HEK293 (cell line): ENCODE results near the gene TRA2A.
A peak's percentile ranks its signal among the peaks of the same experiment; 100 is the strongest.
"Not testable (repeated sequence)": the region's sequence is repeated elsewhere in the genome, so short reads cannot be mapped to it uniquely, and the experiment has no call there.

Experiments used
- CTCF ChIA-PET: fragments of 350-600 bp; formaldehyde crosslinking; extraction: SDS; loops from one replicate; lab custom pipeline; 2021; ENCODE audit warnings: antibody characterized with exemption; lab: Yijun Ruan, JAX
- POLR2A ChIA-PET: fragments of 300-600 bp; formaldehyde crosslinking; extraction: SDS; loops from one replicate; lab custom pipeline; 2020; ENCODE audit warnings: antibody characterized with exemption, inconsistent platforms; lab: Yijun Ruan, JAX
- H3K27ac ChIP-seq: fragments of 200-500 bp; sonication (Bioruptor generic); 2 replicates; pipeline ENCODE4 v1.5.1; 2014; ENCODE audit warnings: low read depth, low read length, control low read depth, inconsistent platforms; ENCODE audit errors: extremely low read depth
- H3K36me3 ChIP-seq, 2 experiments: fragments of 200-500 bp in 1 of 2; sonication (Bioruptor generic) in 1 of 2; 1 replicate in 1 of 2; 2 replicates in 1 of 2; pipeline ENCODE4 v1.5.1; 2014 to 2017; ENCODE audit warnings: inconsistent platforms in 2 of 2, low read length in 2 of 2; ENCODE audit not compliant: control insufficient read depth in 2 of 2, insufficient read depth in 1 of 2
- H3K4me1 ChIP-seq: fragments of 200-500 bp; sonication (Bioruptor generic); 2 replicates; pipeline ENCODE4 v1.5.1; 2014; ENCODE audit warnings: mild to moderate bottlenecking, low read length, inconsistent platforms; ENCODE audit not compliant: control insufficient read depth, insufficient read depth
- H3K4me3 ChIP-seq: 2 replicates; pipeline ENCODE4 v1.5.1; 2011; ENCODE audit warnings: low read depth, mild to moderate bottlenecking, control low read depth, low read length, moderate library complexity
- H3K9me3 ChIP-seq: fragments of 200-500 bp; sonication (Bioruptor generic); 2 replicates; pipeline ENCODE4 v1.5.1; 2014; ENCODE audit warnings: low read depth, low read length, inconsistent platforms; ENCODE audit not compliant: control insufficient read depth, insufficient read depth
- KLF7 ChIP-seq: fragments of 450-650 bp; formaldehyde crosslinking; IDR thresholded peaks from 2 replicates; pipeline ENCODE4 v1.5.1; 2016; ENCODE audit warnings: missing biosample characterization, missing genetic modification characterization, borderline replicate concordance
- MYNN ChIP-seq: fragments of 450-650 bp; formaldehyde crosslinking; IDR thresholded peaks from 2 replicates; pipeline ENCODE4 v1.5.1; 2016; ENCODE audit warnings: missing biosample characterization, missing genetic modification characterization, borderline replicate concordance
- YY1 ChIP-seq: fragments of 450-650 bp; formaldehyde crosslinking; IDR thresholded peaks from 2 replicates; pipeline ENCODE4 v1.5.1; 2018; ENCODE audit warnings: missing biosample characterization, missing genetic modification characterization
- ZBTB11 ChIP-seq: fragments of 450-650 bp; formaldehyde crosslinking; conservative IDR thresholded peaks from 2 replicates; pipeline ENCODE4 v1.5.1; 2016; ENCODE audit warnings: low read depth, missing biosample characterization, missing genetic modification characterization
- ZBTB17 ChIP-seq: fragments of 450-650 bp; formaldehyde crosslinking; IDR thresholded peaks from 2 replicates; pipeline ENCODE4 v1.5.1; 2016; ENCODE audit warnings: missing biosample characterization, missing genetic modification characterization
- ZBTB48 ChIP-seq: fragments of 450-650 bp; formaldehyde crosslinking; IDR thresholded peaks from 2 replicates; pipeline ENCODE4 v1.5.1; 2016; ENCODE audit warnings: missing biosample characterization, missing genetic modification characterization
- ZBTB8A ChIP-seq: fragments of 450-650 bp; formaldehyde crosslinking; IDR thresholded peaks from 2 replicates; pipeline ENCODE4 v1.5.1; 2016; ENCODE audit warnings: missing biosample characterization, missing genetic modification characterization
- ZFP37 ChIP-seq: fragments of 450-650 bp; formaldehyde crosslinking; IDR thresholded peaks from 2 replicates; pipeline ENCODE4 v1.5.1; 2016; ENCODE audit warnings: missing biosample characterization, missing genetic modification characterization
- ZFP41 ChIP-seq: fragments of 450-650 bp; formaldehyde crosslinking; IDR thresholded peaks from 2 replicates; pipeline ENCODE4 v1.5.1; 2016; ENCODE audit warnings: missing biosample characterization, missing genetic modification characterization, borderline replicate concordance
- ZNF335 ChIP-seq: fragments of 450-650 bp; formaldehyde crosslinking; conservative IDR thresholded peaks from 2 replicates; pipeline ENCODE4 v1.5.1; 2016; ENCODE audit warnings: missing biosample characterization, missing genetic modification characterization
- ZNF449 ChIP-seq: fragments of 450-650 bp; formaldehyde crosslinking; IDR thresholded peaks from 2 replicates; pipeline ENCODE4 v1.5.1; 2017; ENCODE audit warnings: missing biosample characterization, mild to moderate bottlenecking, missing genetic modification characterization, moderate library complexity
- ZNF518A ChIP-seq: fragments of 450-650 bp; formaldehyde crosslinking; conservative IDR thresholded peaks from 2 replicates; pipeline ENCODE4 v1.5.1; 2016; ENCODE audit warnings: low read depth, missing biosample characterization, missing genetic modification characterization
- ZNF777 ChIP-seq: fragments of 450-650 bp; formaldehyde crosslinking; IDR thresholded peaks from 2 replicates; pipeline ENCODE4 v1.5.1; 2017; ENCODE audit warnings: missing biosample characterization, missing genetic modification characterization, borderline replicate concordance
- TF ChIP-seq, protein P1 (sequence below): fragments of 450-650 bp; formaldehyde crosslinking; optimal IDR thresholded peaks from 2 replicates; pipeline ENCODE3; 2016; ENCODE audit warnings: missing biosample characterization, mild to moderate bottlenecking, missing genetic modification characterization

Gene TRA2A

DNA sequence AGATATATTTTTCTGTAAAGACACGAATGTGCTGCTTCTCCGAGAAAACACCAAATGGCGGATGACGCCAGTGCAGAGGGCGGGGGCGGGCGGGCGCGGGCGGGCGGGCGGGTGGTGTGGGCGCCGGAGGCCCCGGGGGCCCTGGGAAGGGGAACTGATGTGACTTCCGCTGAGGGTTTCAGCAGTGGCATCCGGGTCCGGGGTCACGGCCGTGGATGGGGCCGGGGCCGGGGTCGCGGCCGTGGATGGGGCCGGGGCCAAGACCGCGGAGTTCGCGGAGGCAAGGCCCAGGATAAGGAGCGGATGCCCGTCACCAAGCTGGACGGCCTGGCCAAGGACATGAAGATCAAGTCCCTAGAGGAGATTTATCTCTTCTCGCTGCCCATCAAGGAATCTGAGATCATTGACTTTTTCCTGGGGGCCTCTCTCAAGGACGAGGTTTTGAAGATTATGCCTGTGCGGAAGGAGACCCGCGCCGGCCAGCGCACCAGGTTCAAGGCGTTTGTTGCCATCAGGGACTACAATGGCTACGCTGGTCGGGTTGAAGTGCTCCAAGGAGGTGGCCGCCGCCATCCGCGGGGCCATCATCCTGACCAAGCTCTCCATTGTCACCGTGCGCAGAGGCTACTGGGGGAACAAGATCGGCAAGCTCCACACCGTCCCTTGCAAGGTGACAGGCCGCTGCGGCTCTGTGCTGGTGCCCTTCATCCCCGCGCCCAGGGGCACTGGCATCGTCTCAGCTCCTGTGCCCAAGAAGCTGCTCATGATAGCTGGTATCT lies 41.2 kb downstream of the TRA2A start:
- H3K9me3 ChIP-seq = no peaks in the 10 kb centered on the region
- no peaks in the 10 kb centered on the region; a peak in 1 of 3 replicates for H3K36me3 ChIP-seq
- TF ChIP-seq ZNF335 (tag by site-specific recombination) (0 out of 2 replicates have a peak, but pooled peaks have one; percentile 47), MYNN (no peak), ZNF518A (tag by site-specific recombination) (peak; percentile 70; the same call in 1 of the 2 replicates), ZBTB11 (peak; percentile 73), ZBTB8A (tag by site-specific recombination) (peak; percentile 62; the same call in 1 of the 2 replicates), KLF7 (no peak), ZBTB17 (tag by site-specific recombination) (peak; percentile 80), ZFP37 (tag by site-specific recombination) (no peak), ZBTB48 (peak; percentile 18; the same call in 1 of the 2 replicates), YY1 (tag by site-specific recombination) (peak; percentile 47; the same call in 1 of the 2 replicates), ZFP41 (tag by site-specific recombination) (no peak), ZNF449 (tag by site-specific recombination) (no peak), ZNF777 (tag by site-specific recombination) (no peak)
- TF ChIP-seq, protein P1, sequence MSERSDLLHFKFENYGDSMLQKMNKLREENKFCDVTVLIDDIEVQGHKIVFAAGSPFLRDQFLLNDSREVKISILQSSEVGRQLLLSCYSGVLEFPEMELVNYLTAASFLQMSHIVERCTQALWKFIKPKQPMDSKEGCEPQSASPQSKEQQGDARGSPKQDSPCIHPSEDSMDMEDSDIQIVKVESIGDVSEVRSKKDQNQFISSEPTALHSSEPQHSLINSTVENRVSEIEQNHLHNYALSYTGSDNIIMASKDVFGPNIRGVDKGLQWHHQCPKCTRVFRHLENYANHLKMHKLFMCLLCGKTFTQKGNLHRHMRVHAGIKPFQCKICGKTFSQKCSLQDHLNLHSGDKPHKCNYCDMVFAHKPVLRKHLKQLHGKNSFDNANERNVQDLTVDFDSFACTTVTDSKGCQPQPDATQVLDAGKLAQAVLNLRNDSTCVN (tag by site-specific recombination) = peak; percentile 40
- peak overlapping the region; percentile 45 for H3K4me3 ChIP-seq
- CTCF ChIA-PET = interaction anchor here (0.6 to 1.0 kb wide), 3 partner anchors 11 to 104 kb away, joined by 3 to 4 read pairs (median 3); no protein-coding TSS in a partner anchor
- POLR2A ChIA-PET = interaction anchor here (0.5 to 1.2 kb wide), 4 partner anchors 11 to 135 kb away, joined by 3 to 8 read pairs (median 4); no protein-coding TSS in a partner anchor
- no peaks in the 10 kb centered on the region for H3K4me1 ChIP-seq
- H3K27ac ChIP-seq = peak overlapping the region; percentile 78

DNA sequence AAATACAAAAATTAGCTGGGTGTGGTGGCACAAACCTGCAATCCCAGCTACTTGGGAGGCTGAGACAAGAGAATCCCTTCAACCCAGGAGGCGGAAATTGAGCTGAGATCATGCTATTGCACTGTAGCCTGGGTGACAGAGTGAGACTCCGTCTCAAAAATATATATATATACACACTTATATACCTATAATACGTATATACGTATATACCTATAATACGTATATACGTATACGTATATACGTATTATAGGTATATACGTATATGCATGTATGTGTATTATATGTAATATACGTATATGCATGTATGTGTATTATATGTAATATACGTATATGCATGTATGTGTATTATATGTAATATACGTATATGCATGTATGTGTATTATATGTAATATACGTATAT lies 43.1 kb downstream of the TRA2A start:
- not testable (repeated sequence) for H3K4me3 ChIP-seq, H3K9me3 ChIP-seq, H3K4me1 ChIP-seq, H3K36me3 ChIP-seq, H3K27ac ChIP-seq
- CTCF ChIA-PET = interaction anchor here (0.9 kb wide), 1 partner anchor 170 kb away, joined by 3 read pairs; no protein-coding TSS in a partner anchor
- POLR2A ChIA-PET = interaction anchor here (0.7 kb wide), 1 partner anchor 9 kb away, joined by 7 read pairs; no protein-coding TSS in a partner anchor
